Measurements from ENCODE around the gene RHAG. TPM values are rescaled to one million over a fixed set of nuclear protein-coding genes. Genes with fewer than 3 reads are reported as not detected.
"Not testable (repeated sequence)": the region's sequence is repeated elsewhere in the genome, so short reads cannot be mapped to it uniquely, and the experiment has no call there.

Gene RHAG
- total RNA-seq, 1 donor from 2014 or later: not detected

DNA sequence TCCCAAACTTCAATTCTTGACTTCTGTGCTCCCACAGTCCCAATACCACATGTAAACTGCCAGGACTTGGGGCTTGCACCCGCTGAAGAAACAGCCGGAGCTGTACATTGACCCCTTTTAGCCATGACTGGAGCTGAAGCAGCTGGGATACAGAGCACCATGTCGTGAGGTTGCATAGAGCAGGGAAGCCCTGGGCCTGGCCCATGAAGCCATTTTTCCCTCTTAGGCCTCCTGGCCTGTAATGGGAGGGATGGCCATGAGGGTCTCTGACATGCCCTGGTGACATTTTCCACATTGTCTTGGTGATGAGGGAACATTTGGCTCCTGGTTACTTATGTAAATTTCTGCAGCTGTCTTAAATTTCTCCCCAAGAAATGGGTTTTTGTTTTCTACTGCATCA is 9.8 kb downstream of the RHAG start:
- no peak for ATAC-seq
- Histone ChIP-seq H3K27me3 (no peaks in the 10 kb centered on the region), H3K9me3 (no peaks in the 10 kb centered on the region), H3K4me1 (no peaks in the 10 kb centered on the region), H3K36me3 (no peaks in the 10 kb centered on the region), H3K4me3 (no peak overlapping the region), H3K27ac (no peak overlapping the region)
- DNase-seq: no peak
- intact Hi-C loops (cut with DNase I): no loop called here
- TF ChIP-seq, protein P1, sequence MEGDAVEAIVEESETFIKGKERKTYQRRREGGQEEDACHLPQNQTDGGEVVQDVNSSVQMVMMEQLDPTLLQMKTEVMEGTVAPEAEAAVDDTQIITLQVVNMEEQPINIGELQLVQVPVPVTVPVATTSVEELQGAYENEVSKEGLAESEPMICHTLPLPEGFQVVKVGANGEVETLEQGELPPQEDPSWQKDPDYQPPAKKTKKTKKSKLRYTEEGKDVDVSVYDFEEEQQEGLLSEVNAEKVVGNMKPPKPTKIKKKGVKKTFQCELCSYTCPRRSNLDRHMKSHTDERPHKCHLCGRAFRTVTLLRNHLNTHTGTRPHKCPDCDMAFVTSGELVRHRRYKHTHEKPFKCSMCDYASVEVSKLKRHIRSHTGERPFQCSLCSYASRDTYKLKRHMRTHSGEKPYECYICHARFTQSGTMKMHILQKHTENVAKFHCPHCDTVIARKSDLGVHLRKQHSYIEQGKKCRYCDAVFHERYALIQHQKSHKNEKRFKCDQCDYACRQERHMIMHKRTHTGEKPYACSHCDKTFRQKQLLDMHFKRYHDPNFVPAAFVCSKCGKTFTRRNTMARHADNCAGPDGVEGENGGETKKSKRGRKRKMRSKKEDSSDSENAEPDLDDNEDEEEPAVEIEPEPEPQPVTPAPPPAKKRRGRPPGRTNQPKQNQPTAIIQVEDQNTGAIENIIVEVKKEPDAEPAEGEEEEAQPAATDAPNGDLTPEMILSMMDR (IDR thresholded peaks at IDR 0.05): no peak

DNA sequence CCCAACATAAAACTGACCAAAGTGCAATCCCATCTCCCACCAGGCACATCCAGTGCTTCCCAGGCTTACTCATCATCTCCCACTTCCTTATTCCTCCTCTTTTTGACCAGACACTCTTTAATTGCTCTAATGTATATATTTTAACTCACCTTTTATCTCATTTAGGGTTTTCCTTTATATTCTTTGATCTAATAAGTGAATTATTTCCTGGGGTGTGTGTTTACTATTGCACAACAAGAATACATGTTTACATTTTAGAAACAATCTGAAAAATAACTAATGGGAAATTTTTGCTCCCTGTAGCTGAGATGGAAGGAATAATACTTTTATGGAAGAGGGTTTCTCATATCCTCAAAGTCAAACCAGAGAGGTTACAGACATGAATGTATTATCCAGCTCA is 18.4 kb downstream of the RHAG start:
- no peak for ATAC-seq
- intact Hi-C loops (cut with DNase I): no loop called here
- no peaks in the 10 kb centered on the region for H3K36me3 ChIP-seq

DNA sequence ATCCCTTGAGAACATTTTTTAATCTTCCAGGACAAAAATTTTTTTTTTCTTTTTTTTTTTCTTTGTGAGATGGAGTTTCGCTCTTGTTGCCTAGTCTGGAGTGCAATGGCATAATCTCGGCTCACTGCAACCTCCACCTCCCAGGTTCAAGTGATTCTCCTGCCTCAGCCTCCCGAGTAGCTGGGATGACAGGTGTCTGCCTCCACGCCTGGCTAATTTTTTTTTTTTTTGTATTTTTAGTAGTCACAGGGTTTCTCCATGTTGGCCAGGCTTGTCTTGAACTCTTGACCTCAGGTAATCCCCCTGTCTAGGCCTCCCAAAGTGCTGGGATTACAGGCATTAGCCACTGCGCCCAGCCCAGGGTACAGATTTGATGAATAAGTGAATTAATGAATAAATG is 22.5 kb downstream of the RHAG start:
- H3K36me3 ChIP-seq; intact Hi-C loops (cut with DNase I); H3K4me3 ChIP-seq; ATAC-seq; H3K4me1 ChIP-seq; DNase-seq; H3K9me3 ChIP-seq; H3K27ac ChIP-seq; H3K27me3 ChIP-seq: not testable (repeated sequence)

More for the DNA sequence above, 18.4 kb downstream of the RHAG start:
- Histone ChIP-seq H3K4me1 (no peaks in the 10 kb centered on the region), H3K27me3 (no peaks in the 10 kb centered on the region), H3K4me3 (no peak overlapping the region), H3K27ac (no peak overlapping the region), H3K9me3 (no peaks in the 10 kb centered on the region)
- TF ChIP-seq, protein P1 (IDR thresholded peaks at IDR 0.05): no peak
- DNase-seq: no peak

DNA sequence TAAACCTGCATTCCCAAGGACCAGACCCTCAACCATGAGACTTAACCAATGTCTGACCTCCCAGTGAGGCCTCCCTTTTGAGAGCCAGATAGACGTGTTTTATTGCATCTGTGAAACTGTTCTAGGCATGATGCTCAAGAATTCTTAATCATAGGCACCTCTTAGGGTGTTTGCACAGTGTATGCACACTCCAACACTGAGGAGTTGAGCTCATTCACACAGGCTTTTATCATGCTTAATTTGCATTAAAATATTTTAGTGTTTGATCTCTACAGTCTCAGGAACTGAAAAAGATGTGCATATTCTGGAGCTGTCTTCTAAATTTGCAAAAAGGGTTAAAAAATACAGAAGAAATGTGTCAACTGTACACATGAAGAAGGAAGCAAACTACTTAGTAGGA is 27.4 kb downstream of the RHAG start:
- Histone ChIP-seq H3K4me1 (no peaks in the 10 kb centered on the region), H3K4me3 (no peak overlapping the region), H3K36me3 (no peaks in the 10 kb centered on the region), H3K9me3 (no peaks in the 10 kb centered on the region), H3K27me3 (no peaks in the 10 kb centered on the region), H3K27ac (no peak overlapping the region)
- DNase-seq (no peak), ATAC-seq (no peak)
- TF ChIP-seq, protein P1 (IDR thresholded peaks at IDR 0.05): no peak
- intact Hi-C loops (cut with DNase I): no loop called here

DNA sequence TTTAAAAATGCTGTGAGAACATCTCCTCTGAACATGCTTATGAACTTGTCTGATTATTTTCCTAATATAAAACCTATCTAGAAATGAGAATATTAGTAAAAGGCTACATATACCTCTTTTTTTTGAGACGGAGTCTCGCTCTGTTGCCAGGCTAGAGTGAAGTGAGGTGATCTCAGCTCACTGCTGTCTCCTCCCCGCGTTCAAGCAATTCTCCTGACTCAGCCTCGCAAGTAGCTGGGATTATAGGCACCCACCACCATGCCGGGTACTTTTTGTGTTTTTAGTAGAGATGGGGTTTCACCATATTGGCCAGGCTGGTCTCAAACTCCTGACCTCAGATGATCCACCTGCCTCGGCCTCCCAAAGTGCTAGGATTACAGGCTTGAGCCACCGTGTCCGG is 28.4 kb downstream of the RHAG start:
- H3K36me3 ChIP-seq; H3K27ac ChIP-seq; H3K9me3 ChIP-seq; intact Hi-C loops (cut with DNase I); H3K4me1 ChIP-seq; ATAC-seq; DNase-seq; H3K27me3 ChIP-seq; H3K4me3 ChIP-seq: not testable (repeated sequence)

DNA sequence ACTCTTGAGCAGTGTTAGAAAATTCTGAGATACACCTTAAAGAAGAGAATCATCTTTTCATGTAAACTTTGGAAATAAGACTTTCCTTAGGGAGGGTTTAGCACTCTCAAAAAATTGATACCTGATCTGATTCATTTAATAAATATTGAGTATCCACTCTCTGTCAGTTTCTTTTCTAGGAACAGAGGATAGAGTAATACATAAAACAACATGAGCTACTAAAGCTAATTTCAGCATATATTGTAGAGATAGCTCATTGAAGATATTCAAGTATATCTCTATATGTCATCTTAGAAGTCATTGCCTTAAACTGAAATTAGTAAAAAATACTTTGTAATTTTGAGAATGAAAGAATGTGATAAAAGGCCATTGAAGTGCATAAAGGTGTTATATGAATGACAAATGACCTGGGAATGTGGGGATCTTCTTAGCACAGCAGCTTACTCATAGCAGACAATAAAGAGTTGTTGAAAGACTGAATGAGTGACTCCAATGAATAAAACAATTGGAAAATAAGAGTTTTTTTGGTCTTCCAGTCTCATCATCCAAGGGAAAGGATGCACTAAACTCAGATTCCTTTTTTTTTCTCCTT is 29.2 kb downstream of the RHAG start:
- intact Hi-C loops (cut with DNase I): no loop called here
- no peak for ATAC-seq
- Histone ChIP-seq H3K4me1 (no peaks in the 10 kb centered on the region), H3K27me3 (no peaks in the 10 kb centered on the region), H3K36me3 (no peaks in the 10 kb centered on the region), H3K9me3 (no peaks in the 10 kb centered on the region), H3K4me3 (no peak overlapping the region), H3K27ac (no peak overlapping the region)
- no peak for DNase-seq
- TF ChIP-seq, protein P1 (IDR thresholded peaks at IDR 0.05): no peak
